GM21723 (cell line): ENCODE results near the gene NOL7.

Experiments
- ATAC-seq: cut with Tn5 transposase; IDR thresholded peaks from one replicate; pipeline ENCODE4 v1.9.1; 2021; ENCODE audit warnings: mild to moderate bottlenecking, moderate library complexity; ENCODE audit not compliant: unreplicated experiment

Gene NOL7

GRCh38 chr6:13614926-13615791 is at the start of gene NOL7:
TSS of gene NOL7 (plus strand) at chr6:13615335. CDS start at chr6:13615359, 24 bp downstream.
- ATAC-seq: peak; percentile 90

- ATAC-seq: no peak
Measured at GRCh38 chr6:13565921-13566320, 49.2 kb upstream of the NOL7 start.

- no peak for ATAC-seq
Measured at GRCh38 chr6:13566500-13566899, 48.6 kb upstream of the NOL7 start.

GRCh38 chr6:13568970-13569369 is 46.2 kb upstream of the NOL7 start:
- ATAC-seq: no peak

- no peak for ATAC-seq
Measured at GRCh38 chr6:13572240-13572639, 42.9 kb upstream of the NOL7 start.

- ATAC-seq: no peak
Measured at GRCh38 chr6:13572951-13573654, 42.0 kb upstream of the NOL7 start.

GRCh38 chr6:13573669-13574110 is 41.4 kb upstream of the NOL7 start:
- ATAC-seq: no peak

GRCh38 chr6:13574149-13574570 is 41.0 kb upstream of the NOL7 start:
- ATAC-seq: peak; percentile 72

GRCh38 chr6:13574571-13575376 is 40.4 kb upstream of the NOL7 start, which contains the start of gene SIRT5:
TSS of gene SIRT5 (plus strand) at chr6:13574601. CDS start at chr6:13584111, 9,510 bp downstream.
- peak; percentile 73 for ATAC-seq

GRCh38 chr6:13575377-13575775 is 39.8 kb upstream of the NOL7 start:
- no peak for ATAC-seq

GRCh38 chr6:13576017-13576416 is 39.1 kb upstream of the NOL7 start:
- no peak for ATAC-seq

GRCh38 chr6:13577926-13578325 is 37.2 kb upstream of the NOL7 start:
- no peak for ATAC-seq

- no peak for ATAC-seq
Measured at GRCh38 chr6:13579911-13580310, 35.2 kb upstream of the NOL7 start.

GRCh38 chr6:13581700-13582229 is 33.4 kb upstream of the NOL7 start:
- ATAC-seq: no peak

GRCh38 chr6:13586603-13587542 is 28.3 kb upstream of the NOL7 start:
- ATAC-seq: no peak

- no peak for ATAC-seq
Measured at GRCh38 chr6:13589801-13590200, 25.3 kb upstream of the NOL7 start.

GRCh38 chr6:13590574-13591153 is 24.5 kb upstream of the NOL7 start:
- ATAC-seq: no peak

- no peak for ATAC-seq
Measured at GRCh38 chr6:13591205-13591921, 23.8 kb upstream of the NOL7 start.

- no peak for ATAC-seq
Measured at GRCh38 chr6:13593103-13593502, 22.0 kb upstream of the NOL7 start.
